Measurements from ENCODE around the gene CMTM4.
"Not testable (repeated sequence)": the region's sequence is repeated elsewhere in the genome, so short reads cannot be mapped to it uniquely, and the experiment has no call there.

CMTM4 gene

DNA sequence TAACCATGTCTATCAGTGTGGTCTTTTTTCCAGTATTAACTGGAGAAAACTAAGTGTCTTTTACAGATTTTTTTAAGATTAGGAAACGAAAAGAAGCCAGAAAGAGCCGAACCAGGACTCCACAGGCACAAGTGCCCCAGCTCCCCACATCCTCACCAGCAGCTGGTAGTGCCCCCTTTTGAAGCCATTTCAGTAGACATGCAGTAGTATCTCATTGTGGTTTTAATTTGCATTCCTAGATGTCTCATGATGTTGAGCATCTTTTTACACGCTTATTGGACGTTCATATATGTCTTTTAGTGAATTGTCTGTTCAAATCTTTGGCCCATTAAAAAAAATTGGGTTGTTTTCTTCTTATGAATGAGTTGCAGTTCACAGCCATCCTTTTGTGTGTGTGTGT is 96.8 kb downstream of the CMTM4 start:
- Histone ChIP-seq H2AFZ (ENCODE audit: low read depth) (no peak overlapping the region), H3K79me2 (ENCODE audit: insufficient read depth, low read depth) (no peaks in the 10 kb centered on the region), H3K9ac (no peak overlapping the region), H3K27me3 (ENCODE audit: insufficient read depth, low read depth) (no peaks in the 10 kb centered on the region; the same call in 1 of the 2 replicates), H3K4me1 (ENCODE audit: low read depth, poor library complexity, severe bottlenecking) (peaks cover 11% of the 10 kb centered on the region), H4K20me1 (ENCODE audit: insufficient read depth) (no peaks in the 10 kb centered on the region), H3K36me3 (ENCODE audit: insufficient read depth) (no peaks in the 10 kb centered on the region), H3K27ac (no peak overlapping the region), H3K4me2 (no peak overlapping the region), H3K4me3 (IDR thresholded peaks at IDR 0.05; ENCODE audit: insufficient read depth, low read depth, low read length) (no peak overlapping the region)
- TF ChIP-seq, protein P1, sequence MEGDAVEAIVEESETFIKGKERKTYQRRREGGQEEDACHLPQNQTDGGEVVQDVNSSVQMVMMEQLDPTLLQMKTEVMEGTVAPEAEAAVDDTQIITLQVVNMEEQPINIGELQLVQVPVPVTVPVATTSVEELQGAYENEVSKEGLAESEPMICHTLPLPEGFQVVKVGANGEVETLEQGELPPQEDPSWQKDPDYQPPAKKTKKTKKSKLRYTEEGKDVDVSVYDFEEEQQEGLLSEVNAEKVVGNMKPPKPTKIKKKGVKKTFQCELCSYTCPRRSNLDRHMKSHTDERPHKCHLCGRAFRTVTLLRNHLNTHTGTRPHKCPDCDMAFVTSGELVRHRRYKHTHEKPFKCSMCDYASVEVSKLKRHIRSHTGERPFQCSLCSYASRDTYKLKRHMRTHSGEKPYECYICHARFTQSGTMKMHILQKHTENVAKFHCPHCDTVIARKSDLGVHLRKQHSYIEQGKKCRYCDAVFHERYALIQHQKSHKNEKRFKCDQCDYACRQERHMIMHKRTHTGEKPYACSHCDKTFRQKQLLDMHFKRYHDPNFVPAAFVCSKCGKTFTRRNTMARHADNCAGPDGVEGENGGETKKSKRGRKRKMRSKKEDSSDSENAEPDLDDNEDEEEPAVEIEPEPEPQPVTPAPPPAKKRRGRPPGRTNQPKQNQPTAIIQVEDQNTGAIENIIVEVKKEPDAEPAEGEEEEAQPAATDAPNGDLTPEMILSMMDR (conservative IDR thresholded peaks at IDR 0.05; ENCODE audit: low read depth, low read length): no peak

DNA sequence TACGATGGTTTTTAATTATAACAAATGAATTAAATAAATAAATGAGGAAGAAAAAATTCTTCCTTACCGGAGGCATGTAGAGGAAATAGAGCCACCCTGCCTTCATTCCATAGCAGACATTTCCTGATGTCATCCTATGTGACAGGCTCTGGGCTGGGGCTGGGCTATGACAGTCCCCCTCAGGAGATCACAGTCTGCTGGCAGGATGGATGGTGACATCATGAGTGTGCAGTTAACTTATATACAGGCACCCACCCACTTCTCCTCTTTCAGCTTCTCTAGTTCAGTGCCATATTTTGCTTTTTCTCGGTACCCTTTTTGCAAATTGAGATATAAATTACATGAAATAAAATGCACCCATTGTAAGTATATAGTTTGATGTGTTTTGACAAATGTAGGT is 98.4 kb downstream of the CMTM4 start:
- H4K20me1 ChIP-seq (ENCODE audit: insufficient read depth): no peaks in the 10 kb centered on the region
- H3K27me3 ChIP-seq (ENCODE audit: insufficient read depth, low read depth): no peaks in the 10 kb centered on the region; the same call in 1 of the 2 replicates
- H2AFZ ChIP-seq (ENCODE audit: low read depth): no peak overlapping the region
- no peak overlapping the region for H3K9ac ChIP-seq
- H3K4me2 ChIP-seq: no peak overlapping the region
- H3K36me3 ChIP-seq (ENCODE audit: insufficient read depth): no peaks in the 10 kb centered on the region
- H3K79me2 ChIP-seq (ENCODE audit: insufficient read depth, low read depth): no peaks in the 10 kb centered on the region
- H3K4me3 ChIP-seq (IDR thresholded peaks at IDR 0.05; ENCODE audit: insufficient read depth, low read depth, low read length): no peak overlapping the region
- no peak overlapping the region for H3K27ac ChIP-seq
- TF ChIP-seq, protein P1 (conservative IDR thresholded peaks at IDR 0.05; ENCODE audit: low read depth, low read length): no peak
- H3K4me1 ChIP-seq (ENCODE audit: low read depth, poor library complexity, severe bottlenecking): peaks cover 5% of the 10 kb centered on the region

DNA sequence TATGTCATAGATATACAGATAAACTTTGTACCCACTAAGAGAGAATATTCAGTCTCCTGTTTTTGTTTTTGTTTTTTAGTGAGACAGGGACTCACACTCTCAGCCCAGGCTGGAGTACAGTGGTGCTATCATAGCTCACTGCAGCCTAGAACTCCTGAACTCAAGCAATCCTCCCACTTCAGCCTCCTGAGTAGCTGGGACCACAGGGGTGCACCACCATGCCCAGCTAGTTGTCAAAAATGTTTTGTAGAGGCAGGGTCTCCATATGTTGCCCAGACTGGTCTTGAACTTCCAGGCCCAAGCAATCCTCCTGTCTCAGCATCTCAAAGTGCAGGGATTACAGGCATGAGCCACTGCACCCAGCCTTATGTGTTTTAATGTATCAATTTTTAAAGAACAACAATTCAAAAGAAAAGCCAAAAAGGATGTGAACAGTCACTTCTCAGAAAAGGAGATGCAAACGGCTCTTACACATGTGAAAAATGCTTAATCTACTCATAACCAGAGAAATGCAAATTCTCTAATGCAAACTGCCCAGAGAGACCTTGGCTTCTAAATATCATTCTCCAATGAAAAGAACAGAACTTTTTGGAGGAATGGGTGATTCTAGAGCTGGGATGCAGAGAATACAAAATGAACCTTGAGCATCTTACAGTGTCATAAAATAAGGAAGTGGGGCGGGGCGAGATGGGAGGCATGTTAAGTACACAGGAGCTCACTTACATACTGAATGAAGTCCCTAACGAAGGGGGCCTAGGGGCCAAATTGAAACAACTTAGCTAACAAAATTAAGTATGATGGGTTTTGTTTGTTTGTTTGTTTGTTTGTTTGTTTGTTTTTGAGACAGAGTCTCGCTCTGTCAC is 99.3 kb downstream of the CMTM4 start:
- TF ChIP-seq, protein P1 (conservative IDR thresholded peaks at IDR 0.05; ENCODE audit: low read depth, low read length): no peak
- no peaks in the 10 kb centered on the region for H3K36me3 ChIP-seq (ENCODE audit: insufficient read depth)
- no peaks in the 10 kb centered on the region; the same call in 1 of the 2 replicates for H3K27me3 ChIP-seq (ENCODE audit: insufficient read depth, low read depth)
- H4K20me1 ChIP-seq (ENCODE audit: insufficient read depth): no peaks in the 10 kb centered on the region
- H3K9ac ChIP-seq: no peak overlapping the region
- no peak overlapping the region for H3K4me2 ChIP-seq
- no peak overlapping the region for H2AFZ ChIP-seq (ENCODE audit: low read depth)
- H3K4me1 ChIP-seq (ENCODE audit: low read depth, poor library complexity, severe bottlenecking): no peaks in the 10 kb centered on the region
- H3K79me2 ChIP-seq (ENCODE audit: insufficient read depth, low read depth): no peaks in the 10 kb centered on the region
- no peak overlapping the region for H3K4me3 ChIP-seq (IDR thresholded peaks at IDR 0.05; ENCODE audit: insufficient read depth, low read depth, low read length)
- H3K27ac ChIP-seq: no peak overlapping the region

DNA sequence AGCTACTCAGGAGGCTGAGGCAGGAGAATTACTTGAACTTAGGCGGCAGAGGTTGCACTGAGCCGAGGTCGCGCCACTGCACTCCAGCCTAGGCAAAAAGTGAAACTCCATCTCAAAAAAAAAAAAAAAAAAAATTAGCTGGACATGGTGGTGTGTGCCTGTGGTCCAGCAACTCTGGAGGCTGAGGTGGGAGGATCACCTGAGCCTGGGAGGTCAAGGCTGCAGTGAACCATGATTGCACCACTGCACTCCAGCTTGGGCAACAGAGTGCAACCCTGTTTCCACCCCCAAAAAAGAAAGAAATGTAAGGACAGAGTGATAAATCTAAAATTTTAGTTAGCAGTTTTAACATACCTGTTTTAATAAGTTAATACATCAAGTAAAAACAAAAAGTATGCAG is 100.0 kb downstream of the CMTM4 start:
- not testable (repeated sequence) for H3K4me1 ChIP-seq (ENCODE audit: low read depth, poor library complexity, severe bottlenecking); H3K79me2 ChIP-seq (ENCODE audit: insufficient read depth, low read depth); H3K9ac ChIP-seq; H2AFZ ChIP-seq (ENCODE audit: low read depth); H3K27me3 ChIP-seq (ENCODE audit: insufficient read depth, low read depth); H3K4me3 ChIP-seq (IDR thresholded peaks at IDR 0.05; ENCODE audit: insufficient read depth, low read depth, low read length); H4K20me1 ChIP-seq (ENCODE audit: insufficient read depth); H3K4me2 ChIP-seq; H3K36me3 ChIP-seq (ENCODE audit: insufficient read depth); H3K27ac ChIP-seq

DNA sequence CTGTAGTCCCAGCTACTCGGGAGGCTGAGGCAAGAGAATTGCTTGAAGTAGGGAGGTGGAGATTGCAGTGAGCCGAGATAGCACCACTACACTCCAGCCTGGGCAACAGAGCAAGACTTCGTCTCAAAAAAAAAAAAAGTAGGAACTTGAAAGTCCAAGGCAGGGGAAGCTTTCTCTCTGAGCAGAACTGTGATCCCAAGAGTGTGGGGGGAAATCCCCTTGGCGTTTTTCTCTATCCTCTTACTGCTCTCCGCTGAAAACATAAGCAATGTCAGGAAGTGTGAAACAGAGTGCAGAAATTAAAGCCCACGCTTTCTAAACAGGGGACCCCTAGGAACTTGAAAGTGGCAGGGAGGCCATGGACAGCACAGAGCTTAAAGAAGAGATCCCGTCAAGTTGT is 101.8 kb downstream of the CMTM4 start:
- no peak overlapping the region for H3K4me3 ChIP-seq (IDR thresholded peaks at IDR 0.05; ENCODE audit: insufficient read depth, low read depth, low read length)
- no peaks in the 10 kb centered on the region for H3K36me3 ChIP-seq (ENCODE audit: insufficient read depth)
- peaks cover 7% of the 10 kb centered on the region; the same call in 1 of the 2 replicates for H3K27me3 ChIP-seq (ENCODE audit: insufficient read depth, low read depth)
- H3K4me1 ChIP-seq (ENCODE audit: low read depth, poor library complexity, severe bottlenecking): peaks cover 9% of the 10 kb centered on the region
- no peak overlapping the region for H3K4me2 ChIP-seq
- no peaks in the 10 kb centered on the region for H4K20me1 ChIP-seq (ENCODE audit: insufficient read depth)
- no peak overlapping the region for H2AFZ ChIP-seq (ENCODE audit: low read depth)
- TF ChIP-seq, protein P1 (conservative IDR thresholded peaks at IDR 0.05; ENCODE audit: low read depth, low read length): no peak
- H3K27ac ChIP-seq: no peak overlapping the region
- H3K79me2 ChIP-seq (ENCODE audit: insufficient read depth, low read depth): no peaks in the 10 kb centered on the region
- no peak overlapping the region for H3K9ac ChIP-seq
